CD4-positive, alpha-beta T cell treated with Interleukin-12 subunit alpha and Interleukin-12 subunit beta, for 1 hour (primary cell): Measurements from ENCODE around the gene BABAM2.

ENCODE experiments used
- DNase-seq: peaks from one replicate; pipeline ENCODE4 v3.0.0-alpha.2; 2020

Gene BABAM2

DNA sequence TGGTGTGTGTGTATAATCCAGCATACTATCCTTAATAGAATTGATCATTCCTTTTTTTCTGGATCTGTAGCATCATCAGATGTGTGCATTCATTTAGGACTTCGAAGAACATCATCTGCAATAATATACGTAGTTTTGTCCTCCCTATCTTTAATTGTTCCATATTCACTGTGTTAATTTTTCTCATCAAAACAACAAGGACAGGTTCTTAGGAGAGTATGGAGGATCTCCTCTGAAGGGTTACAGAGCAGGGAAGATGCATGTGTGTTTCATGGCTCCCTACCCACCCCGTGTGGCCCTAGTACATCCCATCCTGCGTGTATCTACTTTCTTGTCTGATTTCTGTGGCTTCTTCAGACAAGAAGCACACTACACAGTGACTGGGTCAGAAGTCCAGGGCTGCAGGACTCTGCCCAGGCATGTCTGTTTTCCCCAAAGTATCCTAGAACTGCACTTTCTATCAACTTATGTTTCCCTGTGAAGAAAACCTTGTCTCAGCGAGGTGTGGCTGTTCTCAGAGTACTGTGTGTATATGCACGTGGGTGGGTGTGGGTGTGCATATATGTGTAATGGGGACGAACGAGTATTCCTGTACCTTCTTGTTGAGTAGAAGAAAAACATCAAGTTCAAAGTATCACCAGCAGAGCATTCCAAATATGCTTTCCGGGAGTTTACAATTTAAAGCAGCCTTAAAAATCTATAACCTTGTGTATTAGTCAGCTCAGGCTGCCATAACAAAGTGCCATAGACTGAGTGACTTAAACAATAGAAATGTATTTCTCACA is 281.8 kb downstream of the BABAM2 start:
- no peak for DNase-seq

DNA sequence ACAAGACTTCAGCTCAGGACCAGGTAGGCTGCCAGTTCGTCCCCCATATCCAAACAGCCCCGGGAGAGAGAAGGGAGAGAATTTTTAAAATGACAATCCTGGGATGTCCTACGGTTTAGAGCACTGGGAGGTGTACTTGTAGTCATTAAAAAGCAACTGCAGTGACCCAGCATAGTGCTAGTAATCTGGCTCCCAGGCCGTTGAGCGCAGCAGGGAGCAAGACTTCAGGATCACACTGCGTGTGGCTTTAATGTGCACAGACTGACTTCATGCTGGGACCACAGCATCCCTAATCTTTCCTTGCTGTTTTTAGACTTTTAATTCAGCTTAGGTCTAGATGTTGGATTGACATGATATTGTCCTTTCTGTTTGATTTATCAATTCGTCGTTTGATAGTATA is 282.8 kb downstream of the BABAM2 start:
- DNase-seq = no peak

DNA sequence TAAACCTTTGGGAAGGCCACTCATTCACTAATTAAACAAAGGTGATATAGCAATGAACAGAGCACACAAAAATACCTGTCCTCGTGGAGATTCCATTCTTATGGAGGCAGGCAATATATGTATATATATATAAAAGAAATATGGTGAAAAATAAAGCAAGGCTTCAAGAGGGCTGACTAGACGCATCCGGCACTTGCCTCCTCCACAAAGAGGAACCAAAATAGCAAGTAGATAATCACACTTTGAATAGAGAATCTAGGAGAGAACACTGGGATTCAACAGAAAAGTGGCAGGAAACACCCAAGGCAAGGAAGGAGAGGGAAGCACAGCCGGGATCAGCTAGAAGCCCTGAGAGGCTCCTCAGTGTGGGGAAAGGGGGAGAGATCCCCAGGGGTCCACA is 283.7 kb downstream of the BABAM2 start:
- no peak for DNase-seq

DNA sequence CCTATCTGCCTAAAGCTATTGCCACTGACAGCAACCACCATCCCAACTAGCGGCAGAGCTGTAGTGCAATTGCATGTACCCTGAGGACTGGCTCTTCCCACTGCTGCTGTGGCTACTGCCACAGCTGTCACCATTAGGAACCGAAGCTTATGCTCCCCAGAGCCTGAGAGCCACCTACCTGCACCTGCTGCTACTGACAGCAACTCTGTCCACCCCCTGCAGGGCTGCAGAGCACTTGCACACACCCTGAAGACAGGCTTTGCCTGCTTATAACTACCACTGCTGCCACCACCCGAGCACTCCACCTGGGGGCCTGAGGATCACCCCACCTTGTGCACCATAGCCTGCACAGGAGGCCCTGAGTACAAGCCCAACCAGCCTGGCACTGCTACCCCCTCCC is 284.5 kb downstream of the BABAM2 start:
- no peak for DNase-seq

DNA sequence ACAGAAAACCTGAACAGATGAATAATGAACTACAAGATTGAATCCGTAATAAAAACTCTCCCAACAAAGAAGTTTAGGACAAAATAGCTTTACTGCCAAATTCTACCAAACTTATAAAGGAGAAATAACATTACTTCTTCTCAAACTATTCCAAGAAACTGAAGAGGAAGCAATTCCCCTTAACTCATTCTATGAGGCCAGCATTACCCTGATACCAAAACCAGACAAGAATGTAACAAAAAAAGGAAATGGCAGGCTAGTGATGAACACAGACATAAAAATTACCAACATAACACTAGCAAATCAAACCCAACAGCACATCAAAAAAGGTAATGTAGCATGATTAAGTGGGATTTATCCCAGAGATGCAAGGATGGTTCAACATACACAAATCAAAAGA is 288.4 kb downstream of the BABAM2 start:
- DNase-seq = no peak

DNA sequence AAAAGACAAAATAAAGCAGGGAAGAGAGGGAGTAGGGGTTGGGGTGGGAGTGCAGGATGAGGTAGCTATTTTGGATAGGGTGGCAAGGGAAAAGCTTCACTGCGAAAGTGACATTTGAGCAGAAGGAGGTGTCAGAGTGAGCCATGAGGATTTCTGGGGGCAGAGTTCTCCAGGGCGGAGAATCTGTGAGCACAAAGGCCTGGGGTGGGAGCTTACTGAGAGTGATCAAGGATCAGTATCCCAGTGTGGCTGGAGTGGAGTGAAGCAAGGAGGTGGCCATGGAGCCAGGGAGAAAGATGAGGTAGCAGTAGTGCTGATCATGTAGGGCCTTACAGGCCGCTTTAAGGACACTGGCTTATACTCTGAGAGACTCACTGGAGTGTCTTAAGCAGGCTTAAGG is 291.3 kb downstream of the BABAM2 start:
- no peak for DNase-seq

DNA sequence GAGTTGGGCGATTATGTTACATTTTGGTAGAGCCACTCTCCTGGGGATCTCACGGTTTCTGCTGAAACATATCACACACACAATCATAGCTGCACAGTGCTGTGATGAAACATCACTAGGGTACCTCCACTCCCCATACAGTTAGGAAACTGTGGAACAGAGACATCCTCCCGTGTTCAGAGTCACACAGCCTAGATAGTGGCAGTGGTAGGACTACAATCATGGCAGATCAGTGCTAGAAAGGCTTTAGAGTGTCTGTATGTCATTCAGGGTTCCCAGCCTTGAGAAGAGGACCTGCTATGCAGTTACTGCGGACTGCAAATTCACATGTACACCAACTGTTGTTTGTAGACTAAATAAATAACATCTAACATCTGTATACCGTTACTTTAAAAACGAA is 291.8 kb downstream of the BABAM2 start:
- no peak for DNase-seq

DNA sequence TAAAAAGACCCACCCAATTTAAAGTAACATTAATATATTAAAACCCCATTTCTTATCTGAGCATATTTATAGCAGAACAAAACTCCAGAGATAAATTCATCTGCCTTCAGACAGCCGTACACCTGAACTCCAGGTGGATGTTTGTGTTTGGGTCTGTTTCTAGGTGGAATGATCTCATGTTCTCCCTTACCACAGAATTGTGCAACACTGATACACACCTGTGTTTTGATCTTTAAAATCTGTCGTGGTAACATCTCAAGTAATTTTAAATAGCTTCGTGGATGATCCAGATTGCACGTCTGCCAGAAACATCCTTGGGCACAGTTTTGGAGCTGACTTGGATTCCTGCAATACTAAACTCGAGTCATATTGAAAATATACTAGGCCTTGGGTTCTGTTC is 294.6 kb downstream of the BABAM2 start:
- no peak for DNase-seq

DNA sequence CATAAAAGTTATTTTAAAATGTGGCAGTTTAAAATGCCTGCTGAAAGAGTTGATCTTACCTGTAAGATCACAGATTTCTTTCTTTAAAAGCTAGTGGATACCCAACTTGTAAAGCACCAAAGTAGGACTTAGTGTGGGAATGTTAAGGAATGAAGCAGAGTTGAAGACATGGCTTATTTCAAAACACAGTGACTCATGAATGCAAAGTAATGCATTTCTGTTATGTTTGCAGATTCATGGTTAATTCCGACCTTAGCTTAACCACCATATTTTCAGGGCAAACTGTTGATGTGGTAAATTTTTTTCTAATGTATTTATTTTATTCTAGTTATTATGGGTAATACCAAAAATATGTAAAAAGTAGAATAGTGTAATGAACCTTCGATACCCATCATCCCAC is 295.4 kb downstream of the BABAM2 start:
- DNase-seq = no peak

DNA sequence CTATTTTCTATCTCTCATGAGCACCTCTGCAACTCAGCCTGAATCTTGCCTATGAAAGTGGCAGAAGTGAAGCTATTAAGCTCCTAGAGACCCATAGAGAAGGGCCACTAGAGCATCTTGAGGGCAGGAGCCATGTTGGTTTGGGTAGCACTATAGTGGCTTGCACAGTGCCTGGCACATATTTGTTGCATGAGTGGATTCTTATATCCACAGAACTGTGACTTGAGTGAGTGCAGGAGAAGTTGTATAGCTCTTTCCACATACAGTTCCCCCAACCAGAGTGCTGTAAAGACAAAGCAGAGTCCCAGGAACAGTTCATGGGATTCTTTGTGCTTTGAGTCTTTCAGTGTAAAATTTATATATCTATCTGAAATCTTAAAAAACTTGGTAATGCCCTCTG is 296.7 kb downstream of the BABAM2 start:
- no peak for DNase-seq

DNA sequence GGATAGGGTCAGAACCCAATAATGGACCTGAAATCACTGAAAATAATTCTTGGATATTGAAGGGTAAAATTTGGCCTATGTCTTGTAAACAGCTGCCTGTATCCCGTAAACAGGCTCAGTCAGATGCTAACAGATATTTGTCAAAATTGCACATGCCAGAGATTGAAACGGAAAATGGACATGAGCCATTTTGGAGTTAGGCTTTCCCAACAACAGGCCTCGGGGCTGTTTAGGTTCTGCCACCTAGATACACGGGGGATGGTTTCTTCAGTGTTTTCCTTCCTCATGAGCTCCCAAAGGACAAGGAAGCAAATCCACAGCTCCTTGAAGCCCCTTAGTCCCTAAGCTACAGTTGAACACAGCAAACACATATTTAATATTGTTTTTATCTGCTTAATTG is 297.9 kb downstream of the BABAM2 start:
- DNase-seq = no peak

DNA sequence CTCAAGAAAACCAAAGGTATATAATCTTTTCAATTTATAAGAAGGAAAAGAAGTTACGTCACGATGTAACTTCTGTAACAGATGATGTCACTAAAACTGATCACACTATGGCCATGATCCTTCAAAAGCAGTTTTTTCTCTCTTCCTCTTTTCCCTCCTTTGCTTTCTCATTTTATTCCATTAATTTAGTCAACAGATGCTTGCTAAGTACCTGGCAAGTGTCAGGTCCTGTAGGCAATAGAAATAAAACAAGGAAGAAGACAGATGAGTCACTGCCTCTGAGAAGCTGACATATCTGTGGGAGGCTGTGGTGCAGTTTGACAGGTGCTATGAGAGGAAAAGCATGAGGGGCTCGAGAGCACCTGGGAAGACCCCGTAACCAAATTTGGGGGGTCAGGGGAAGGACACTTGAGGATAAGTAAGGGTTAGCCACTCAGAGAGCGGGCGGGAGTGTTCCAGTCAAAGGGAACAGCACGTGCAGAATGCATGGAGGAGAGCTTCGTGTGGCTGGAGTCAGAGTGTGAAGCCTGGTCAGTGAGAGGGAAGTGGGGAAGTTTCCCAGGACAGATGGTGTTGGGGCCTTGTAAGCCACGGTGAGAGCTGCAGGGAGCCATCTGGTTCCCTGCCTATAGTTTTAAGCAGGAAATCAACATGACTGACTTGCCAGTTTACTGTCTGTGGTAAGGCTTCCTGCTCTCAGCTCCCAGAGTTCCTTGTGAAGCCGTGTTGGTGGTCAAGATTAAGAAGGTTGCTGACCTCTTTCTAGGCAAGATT is 303.3 kb downstream of the BABAM2 start:
- DNase-seq = no peak

DNA sequence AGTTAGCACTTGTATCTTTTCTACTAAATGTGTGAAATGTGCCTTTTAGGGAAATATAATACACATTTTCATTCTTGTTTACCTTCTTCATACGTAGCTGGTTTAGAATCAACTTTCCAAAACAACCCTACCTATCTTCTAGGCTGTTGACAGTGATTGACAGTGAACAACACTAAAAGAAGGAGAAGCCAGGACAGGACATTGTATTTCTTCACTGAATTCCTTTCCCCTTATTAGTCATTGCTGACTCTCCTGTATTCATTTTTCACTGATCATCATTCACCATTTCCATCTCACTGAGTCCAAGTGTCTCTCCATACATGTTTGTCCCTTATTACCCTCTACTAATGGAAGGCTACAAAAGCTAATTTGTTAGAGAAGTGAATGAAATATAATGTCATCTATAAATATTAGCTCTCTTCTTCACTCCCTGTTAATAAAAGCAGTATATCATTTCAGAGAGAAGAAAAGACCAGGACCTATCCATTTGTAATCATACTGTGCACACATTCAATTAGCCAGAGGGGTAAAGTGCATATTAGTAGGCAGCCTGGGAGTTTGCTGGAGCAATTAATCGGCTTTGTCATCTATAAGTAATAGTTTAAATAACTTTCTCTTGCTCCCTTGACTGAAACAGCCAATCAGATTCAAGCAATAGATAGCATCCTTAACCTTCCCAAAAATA is 309.6 kb downstream of the BABAM2 start:
- DNase-seq = no peak

DNA sequence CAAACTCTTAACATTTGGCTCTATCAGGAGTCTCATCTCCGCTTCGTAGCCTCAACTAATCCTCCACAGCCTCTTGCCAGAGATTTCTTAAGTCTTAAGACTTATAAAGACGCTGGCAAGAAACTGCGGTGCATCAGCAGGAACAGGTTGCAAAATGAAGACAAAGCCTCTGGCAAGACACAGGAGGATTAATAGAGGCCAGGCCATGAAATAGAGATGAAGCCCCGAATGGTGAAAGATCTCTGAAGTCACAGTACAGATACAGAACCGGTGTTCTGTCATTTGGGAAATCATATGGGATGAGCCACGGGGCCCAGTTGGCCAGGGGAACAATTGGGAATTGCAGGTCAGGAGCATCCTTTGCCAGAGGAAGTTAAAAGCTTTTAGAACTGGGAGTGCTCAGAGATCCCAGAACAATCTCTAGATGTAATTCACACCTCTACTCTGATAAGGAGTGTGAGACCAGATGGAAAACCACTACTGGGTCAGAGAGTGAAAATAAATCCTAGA is 311.2 kb downstream of the BABAM2 start:
- DNase-seq = no peak

DNA sequence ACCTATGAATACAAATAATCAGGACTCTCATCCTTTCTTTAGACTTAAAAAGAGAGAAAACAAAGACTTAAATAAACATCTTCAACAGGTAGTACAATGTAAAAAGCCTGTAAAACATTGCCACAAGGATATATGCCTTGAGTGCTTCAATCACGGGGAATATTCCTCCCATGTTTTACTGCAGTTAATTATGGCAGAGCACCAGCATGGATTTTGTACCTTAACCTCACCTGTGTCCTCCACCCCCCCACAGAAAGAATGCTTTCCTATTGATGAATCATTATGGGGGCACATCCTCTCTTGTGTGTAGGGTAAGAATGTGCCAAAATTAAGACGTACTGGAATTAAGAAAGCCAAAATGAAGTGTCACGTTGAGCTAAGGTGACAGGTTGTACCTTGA is 312.2 kb downstream of the BABAM2 start:
- no peak for DNase-seq

DNA sequence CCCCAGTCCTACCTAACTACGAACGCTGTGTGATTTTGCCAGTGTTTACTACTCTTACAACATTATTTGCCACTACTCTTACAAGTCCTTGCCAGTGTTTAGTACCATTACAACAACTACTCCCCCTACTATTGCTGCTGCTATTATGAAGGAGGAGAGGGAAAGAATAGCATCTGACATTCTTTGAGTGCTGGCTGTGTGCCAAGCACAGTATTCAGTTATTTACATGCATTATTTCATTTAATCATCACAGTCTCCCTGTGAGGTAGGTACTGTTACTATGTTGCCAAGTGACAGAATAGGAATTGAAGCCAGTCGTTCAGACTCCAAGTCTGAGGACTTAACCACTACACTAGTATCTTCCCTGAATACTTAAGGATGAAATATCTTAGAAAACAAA is 316.2 kb downstream of the BABAM2 start:
- DNase-seq = no peak

DNA sequence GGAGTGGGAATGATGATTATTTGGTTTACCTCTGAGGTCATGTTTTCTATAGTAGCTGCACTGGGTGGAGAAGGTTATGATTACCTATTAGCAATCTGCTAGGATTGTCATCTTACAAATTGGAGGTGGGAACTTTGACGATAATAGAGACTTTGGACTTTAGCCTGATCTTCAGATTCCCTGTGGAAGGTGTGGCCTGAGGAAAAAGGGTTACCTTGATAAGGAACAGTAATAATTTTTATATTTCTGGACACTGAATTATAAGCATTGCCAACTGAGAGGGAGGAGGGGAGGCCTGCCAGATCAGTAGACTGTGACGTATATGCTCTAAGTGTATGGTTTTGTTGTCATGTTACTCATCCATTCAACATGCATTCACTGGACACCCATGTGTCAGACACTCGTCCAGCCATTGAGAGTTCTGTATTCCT is 318.7 kb downstream of the BABAM2 start:
- no peak for DNase-seq

DNA sequence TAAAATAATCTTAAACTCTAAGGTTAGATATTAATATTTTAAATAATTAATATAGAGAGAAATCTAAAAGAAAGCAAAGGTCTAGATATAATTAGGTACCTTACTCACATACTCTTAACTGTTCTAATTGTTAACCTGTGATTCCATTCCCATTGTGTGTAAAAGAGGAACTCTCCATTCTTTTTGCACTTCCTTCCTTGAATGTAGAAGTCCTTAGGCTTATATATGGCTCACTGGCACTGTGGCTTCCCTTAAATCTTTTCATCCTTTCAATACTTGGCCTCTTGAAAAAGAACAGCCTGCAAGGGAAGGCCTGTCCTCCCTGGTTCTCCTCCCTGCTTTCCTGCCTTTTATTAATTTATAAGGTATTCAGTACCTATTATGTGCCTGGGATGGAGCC is 319.3 kb downstream of the BABAM2 start:
- DNase-seq = no peak

DNA sequence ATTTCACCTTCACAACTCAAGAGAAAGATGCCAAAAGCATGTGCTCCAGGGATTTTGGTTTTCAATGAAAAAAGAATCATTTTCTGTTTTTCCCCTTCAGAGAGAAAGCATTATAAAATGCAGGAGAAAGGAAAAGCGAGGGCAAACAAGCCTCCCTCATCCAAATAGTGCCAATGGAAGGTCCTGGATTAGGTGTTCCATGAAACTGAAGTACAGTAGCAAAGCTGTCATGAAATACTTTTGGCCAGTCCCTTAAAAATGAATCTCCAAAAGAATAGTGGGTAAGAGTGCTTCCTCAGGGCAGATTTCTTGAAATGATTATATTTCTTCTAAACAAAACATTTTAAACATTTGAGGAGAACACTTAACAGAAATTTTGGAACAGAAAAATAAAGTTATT is 320.0 kb downstream of the BABAM2 start:
- no peak for DNase-seq

DNA sequence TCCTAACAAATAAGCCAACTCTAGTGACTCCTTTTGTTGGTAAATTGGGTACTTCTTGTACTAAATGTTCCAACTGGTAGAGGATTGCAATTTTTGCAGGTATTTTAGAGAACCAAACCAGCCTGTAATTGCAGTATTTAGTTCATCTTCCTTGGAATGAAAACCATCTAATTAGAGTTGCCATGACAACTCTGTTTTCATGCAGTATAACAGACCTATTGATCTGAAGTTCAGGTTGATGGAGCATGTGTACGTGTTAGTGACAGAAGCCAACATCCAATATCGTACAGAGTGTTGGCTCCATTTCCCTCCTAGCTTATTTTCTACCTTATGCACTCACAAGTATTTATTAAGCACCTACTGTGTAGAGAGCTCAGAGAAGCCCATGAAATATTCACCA is 325.8 kb downstream of the BABAM2 start:
- DNase-seq = no peak

DNA sequence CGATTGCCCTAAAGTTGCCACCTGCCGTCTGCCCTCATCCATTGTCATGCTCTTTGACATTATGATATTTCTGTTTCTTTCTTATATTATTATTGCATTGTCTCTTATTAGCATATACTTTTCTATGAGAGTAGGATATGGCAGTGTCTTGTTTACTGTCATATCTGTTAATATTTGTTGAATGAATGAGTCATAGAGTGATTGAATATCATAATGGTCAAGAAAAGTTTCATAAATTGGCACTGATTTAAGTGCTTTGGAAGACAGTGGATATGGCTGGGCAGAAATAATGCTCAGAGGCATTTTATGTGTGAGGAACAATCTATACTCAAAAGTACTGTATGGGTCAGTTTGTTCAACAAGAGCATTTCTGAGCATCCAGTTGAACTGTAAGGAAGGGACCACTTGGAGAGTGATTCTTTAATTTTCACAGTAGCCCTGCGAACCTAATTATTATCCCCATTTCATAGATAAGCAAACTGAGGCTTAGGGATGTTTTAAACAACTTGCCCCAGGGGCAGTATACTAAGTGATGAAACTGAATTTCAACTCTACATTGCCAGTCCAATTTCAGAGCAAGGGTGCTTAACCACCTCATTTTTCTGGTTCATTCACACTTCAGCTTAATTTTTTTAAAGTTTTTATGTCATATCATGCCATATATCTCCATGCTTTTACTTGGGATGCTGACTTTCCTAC is 326.7 kb downstream of the BABAM2 start:
- no peak for DNase-seq

DNA sequence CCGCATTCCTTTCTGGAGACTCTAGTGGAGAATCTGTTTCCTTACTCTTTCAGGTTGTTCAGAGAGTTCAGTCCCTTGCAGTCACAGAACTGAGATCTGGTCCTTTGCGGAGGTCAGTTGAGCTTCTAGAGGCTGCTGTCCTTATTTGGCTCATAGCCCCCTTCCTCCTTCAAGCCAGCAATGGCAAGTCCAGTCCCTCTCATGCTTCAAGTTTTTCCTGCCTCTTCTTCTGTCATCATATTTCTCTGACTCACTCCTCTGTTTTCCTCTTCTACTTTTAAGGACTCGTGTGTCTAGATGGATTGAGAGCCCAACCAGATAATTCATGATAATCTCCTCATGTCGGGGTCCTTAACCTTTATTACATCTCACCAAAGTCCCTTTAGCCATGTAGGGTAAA is 328.6 kb downstream of the BABAM2 start:
- no peak for DNase-seq

DNA sequence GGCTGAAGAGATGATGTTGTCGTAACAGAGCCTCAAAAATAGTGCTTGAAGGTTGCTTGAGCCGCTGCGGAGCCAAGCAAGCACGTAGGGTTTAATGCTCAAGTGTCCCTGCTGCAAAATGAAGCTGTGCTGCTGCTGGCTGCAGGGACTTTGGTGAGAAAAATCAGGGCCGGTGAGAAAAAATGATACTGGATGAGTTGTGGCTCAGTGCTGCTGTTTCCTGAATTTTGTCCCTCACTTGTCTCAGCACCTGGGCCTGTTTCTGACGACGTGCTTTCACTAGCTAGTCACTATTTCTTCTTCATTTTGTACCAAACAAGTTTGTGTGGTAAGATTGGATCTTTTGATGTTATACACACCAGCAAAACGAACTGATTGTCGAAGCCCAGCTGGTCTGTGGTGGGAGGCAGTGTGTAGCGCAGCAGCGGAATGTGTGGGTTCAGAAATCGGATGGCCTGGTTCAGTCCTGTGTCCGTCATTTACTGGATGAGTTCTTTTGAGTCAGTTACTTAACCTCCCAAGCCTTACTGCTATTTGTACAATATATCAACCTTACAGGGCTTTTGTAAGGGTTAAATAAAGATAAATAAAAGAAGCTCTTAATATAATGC is 329.3 kb downstream of the BABAM2 start:
- DNase-seq = no peak
